Cardiac fibroblast (primary cell): Measurements from ENCODE around the gene PLXNA4.

Experiments used
- DNase-seq, 2 donors: peaks; one replicate each; pipeline versions ENCODE4 v3.0.0 to v3.0.0-alpha.2; 2010; ENCODE audit warnings: low read depth in 2 of 2
- H3K4me3 ChIP-seq, 2 donors: replicated peaks in 1 of 2; 1 replicate in 1 of 2; 2 replicates in 1 of 2; pipeline ENCODE4 v1.5.1; 2011; ENCODE audit warnings: low read depth in 2 of 2, low read length in 2 of 2, mild to moderate bottlenecking in 2 of 2, moderate library complexity in 1 of 2
- TF ChIP-seq, protein P1 (sequence below): IDR thresholded peaks from one replicate; pipeline ENCODE4 v1.5.1; 2011; ENCODE audit warnings: low read depth, mild to moderate bottlenecking, low read length, inconsistent platforms

The PLXNA4 gene

DNA sequence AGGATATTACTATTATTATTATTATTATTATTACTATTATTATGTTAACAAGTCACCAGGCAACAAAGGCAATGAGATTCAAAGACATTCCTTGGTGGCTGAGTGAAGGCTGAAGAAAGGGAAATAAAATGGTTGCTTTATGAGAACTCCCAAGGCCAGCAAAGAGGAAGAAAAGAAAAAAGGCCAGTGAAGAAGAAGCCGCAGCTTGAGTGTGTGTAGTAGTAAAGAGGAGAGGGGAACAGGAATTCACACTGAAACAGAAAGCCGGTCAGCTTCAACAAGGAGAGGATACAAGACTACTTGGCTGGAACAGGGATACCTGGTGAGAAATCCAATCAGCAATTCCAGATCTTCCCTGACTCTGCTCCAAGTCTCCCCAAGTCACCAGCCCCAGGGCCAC is 42.4 kb downstream of the PLXNA4 start:
- TF ChIP-seq, protein P1, sequence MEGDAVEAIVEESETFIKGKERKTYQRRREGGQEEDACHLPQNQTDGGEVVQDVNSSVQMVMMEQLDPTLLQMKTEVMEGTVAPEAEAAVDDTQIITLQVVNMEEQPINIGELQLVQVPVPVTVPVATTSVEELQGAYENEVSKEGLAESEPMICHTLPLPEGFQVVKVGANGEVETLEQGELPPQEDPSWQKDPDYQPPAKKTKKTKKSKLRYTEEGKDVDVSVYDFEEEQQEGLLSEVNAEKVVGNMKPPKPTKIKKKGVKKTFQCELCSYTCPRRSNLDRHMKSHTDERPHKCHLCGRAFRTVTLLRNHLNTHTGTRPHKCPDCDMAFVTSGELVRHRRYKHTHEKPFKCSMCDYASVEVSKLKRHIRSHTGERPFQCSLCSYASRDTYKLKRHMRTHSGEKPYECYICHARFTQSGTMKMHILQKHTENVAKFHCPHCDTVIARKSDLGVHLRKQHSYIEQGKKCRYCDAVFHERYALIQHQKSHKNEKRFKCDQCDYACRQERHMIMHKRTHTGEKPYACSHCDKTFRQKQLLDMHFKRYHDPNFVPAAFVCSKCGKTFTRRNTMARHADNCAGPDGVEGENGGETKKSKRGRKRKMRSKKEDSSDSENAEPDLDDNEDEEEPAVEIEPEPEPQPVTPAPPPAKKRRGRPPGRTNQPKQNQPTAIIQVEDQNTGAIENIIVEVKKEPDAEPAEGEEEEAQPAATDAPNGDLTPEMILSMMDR = no peak
- no peak overlapping the region for H3K4me3 ChIP-seq
- no peak for DNase-seq

DNA sequence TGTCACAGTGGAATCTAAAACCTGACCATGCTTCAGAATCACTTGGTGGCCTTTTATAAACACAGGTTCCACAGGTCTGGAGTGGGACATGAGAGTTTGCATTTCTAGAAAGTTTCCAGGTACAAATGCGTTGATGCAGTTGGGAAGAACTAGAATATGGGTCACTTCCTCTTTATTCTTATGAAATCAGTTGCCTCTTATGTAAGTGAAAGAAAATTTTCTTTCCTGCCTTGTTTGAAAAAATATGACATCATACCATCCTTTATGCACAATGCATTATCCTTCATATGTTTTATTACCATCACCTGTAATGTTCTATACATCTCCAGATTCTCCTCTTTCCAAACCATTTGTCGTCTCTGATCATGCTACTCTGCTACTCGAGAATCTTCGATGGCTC is 44.0 kb downstream of the PLXNA4 start:
- no peak for DNase-seq

DNA sequence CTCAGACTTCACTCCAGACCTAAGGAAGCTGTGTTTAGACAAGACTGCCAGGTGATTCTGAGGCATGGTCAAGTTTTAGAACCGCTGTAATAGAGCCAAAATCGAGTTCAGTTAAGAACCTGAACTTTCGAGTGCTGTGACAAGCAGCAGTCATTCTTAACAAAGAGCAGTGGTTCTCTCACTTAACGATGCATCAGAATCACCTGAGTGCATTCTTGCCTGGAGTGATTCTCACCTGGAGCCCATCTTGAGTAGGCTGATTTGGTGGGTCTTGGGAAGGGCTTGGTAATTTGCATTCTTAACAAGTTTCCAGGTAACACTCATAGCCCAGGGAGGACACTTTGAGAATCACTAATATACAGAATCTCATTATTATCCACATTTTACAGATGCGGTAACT is 44.7 kb downstream of the PLXNA4 start:
- DNase-seq = no peak
- no peak overlapping the region for H3K4me3 ChIP-seq
- TF ChIP-seq, protein P1 = no peak

More for the DNA sequence above, 44.0 kb downstream of the PLXNA4 start:
- H3K4me3 ChIP-seq = no peak overlapping the region
- TF ChIP-seq, protein P1 = no peak

DNA sequence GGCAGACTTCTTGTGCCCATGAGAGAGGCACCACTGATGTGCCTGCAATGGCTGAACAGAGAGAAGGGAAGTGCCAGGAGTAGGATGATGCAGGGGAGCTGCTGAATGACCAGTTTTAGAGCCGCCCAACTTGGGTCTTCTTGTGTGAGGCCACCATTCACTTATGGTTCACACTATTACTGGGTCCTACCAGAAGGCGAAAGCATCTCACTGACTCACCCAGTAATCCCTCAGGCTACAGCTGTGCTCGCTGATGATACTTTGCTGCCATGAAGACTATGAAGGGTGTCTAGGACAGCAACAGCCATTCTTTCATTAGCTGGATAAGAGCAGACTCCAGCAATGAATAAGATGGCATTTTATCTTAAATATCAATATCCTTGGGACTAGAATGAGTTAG is 47.6 kb downstream of the PLXNA4 start:
- DNase-seq = no peak
- H3K4me3 ChIP-seq = no peak overlapping the region
- TF ChIP-seq, protein P1 = no peak

DNA sequence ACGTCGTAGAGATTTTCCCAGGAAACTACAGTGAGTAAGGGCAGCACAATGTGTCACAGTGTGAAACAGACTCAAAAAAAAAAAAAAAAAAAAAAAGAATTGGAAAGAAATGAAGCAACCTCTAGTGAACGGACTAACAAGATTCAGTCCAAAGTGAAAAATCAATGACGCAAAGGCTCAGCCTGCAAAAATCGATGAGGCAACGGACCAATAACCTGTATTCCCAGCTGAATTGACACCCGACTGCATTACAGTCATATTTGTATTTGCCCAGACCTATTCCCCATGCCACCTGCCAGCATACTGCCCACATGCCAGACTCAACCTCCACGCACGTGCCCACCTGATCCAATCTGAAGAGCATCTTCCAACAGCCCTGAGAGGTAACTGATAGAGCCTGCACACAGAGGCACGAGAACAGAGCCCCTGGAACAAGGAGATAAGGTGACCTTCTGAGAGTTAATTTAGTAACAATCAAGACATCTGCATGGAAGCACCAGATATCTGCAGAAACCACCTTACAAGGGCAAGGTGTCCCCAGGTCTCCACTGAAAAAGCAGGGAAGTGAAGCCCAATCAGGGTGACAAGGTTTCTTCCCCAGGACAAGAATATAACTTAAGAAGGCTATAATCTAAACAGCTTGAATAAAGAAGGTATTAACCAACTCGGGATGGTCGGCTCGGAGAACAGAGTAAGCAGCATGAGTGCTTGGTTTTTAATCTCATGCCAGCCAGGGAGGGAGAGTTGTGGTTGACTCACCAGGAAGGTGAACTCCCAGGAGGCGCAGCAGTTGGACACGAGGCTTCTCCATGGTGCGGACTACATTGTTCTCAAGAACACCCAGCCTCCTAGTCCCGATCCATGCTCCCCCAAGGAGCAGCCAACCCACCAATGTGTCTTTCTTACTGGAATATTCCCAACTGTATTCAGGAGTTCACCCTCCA is 48.5 kb downstream of the PLXNA4 start:
- no peak for DNase-seq
- H3K4me3 ChIP-seq = no peak overlapping the region
- TF ChIP-seq, protein P1 = no peak

DNA sequence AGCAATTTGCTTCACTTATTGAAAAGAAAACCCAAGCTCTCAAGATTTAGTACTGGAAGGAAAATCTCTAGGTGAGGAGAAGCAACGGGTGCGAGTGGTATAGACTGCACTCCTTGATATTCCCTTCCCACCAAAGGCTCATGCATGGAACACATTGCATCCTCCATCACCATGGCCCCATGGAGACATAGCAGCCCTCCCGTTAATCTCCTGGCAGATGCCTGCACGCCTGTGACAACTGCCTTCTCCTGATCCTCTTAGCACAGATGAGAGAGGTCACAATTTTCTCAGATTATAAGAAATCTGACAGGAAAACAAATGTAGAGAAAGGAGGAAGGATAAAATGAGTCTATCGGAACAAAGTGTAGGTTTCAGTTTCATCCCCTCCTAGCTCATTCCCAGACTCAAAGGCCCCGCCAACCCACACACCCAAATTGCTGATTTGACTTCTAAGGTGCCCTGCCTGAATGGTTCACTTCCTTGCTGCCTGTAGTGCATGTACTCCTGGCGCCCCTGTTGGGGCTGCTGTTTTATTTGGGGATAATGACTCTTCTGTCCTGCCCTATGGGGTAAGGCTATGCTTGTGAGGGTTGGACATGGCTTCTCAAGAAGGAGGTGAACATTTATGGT is 50.0 kb downstream of the PLXNA4 start:
- TF ChIP-seq, protein P1 = no peak
- no peak overlapping the region for H3K4me3 ChIP-seq
- DNase-seq = no peak
